ENCODE data around the gene HBS1L. TPM values are rescaled to one million over a fixed set of nuclear protein-coding genes. Genes with fewer than 3 reads are reported as not detected.

Gene HBS1L
- 10 to 100 TPM; 25.4 to 68.1 (median 56.5) TPM for total RNA-seq
- polyA plus RNA-seq: 10 to 100 TPM; 29.3 to 42.2 TPM
- long read RNA-seq, donor 1, full-length matches to known transcripts: 139 of 165 reads
- long read RNA-seq, donor 1, partial matches to known transcripts: 12 of 165 reads
- long read RNA-seq, donor 1, other reads (novel, unspliced or antisense): 14 of 165 reads
- long read RNA-seq, donor 2, full-length matches to known transcripts: 18 of 25 reads
- long read RNA-seq, donor 2, partial matches to known transcripts: 7 of 25 reads
- long read RNA-seq, donor 2, other reads (novel, unspliced or antisense): 0 of 25 reads
- long read RNA-seq, donor 3, full-length matches to known transcripts: 68 of 72 reads
- long read RNA-seq, donor 3, partial matches to known transcripts: 2 of 72 reads
- long read RNA-seq, donor 3, other reads (novel, unspliced or antisense): 2 of 72 reads

GRCh38 chr6:135054569-135055498, at the start of gene HBS1L:
TSS of gene HBS1L (minus strand) at chr6:135054822. CDS start at chr6:135054691, 131 bp downstream.
- intact Hi-C loops (cut with DNase I): no loop called here
- no peaks in the 10 kb centered on the region for H3K9me3 ChIP-seq
- H3K36me3 ChIP-seq: no peaks in the 10 kb centered on the region
- DNase-seq: peak; percentile 95 to 98 (median 96)
- H3K4me3 ChIP-seq: peak within 1 kb of the TSS; percentile 79
- H3K27me3 ChIP-seq: no peaks in the 10 kb centered on the region
- H3K4me1 ChIP-seq (ENCODE audit: insufficient read depth): peaks cover 1% of the 10 kb centered on the region
- peak within 1 kb of the TSS in 1 of 2 donors; percentile 80 for H3K27ac ChIP-seq
- TF ChIP-seq EP300 (IDR thresholded peaks at IDR 0.05) (no peak), POLR2A (IDR thresholded peaks at IDR 0.05) (peak; percentile 87), CTCF (IDR thresholded peaks at IDR 0.05) (no peak)
- 9 to 12% (median 12%) methylated on average over 53 of the region's 53 CpGs for WGBS, 3 donors

DNA sequence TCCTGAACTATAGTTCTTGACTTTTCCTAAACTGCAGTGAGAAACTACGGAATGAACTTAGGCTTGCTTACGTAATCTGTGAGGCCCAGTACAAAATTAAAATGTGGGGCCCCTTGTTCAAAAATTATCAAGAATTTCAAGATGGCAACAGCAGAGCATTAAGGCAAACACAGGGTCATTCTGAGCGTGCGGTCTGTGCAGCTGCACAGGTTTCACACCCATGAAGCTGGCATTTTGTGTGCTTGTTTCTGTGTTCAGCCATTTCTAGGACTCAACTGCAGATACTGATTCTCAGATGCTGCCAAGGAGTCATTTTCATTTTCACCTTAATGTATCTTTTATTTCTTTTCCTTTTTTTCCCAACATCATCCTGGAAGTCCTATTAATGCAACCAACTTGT, 49.6 kb upstream of the HBS1L start:
- no peaks in the 10 kb centered on the region for H3K9me3 ChIP-seq
- H3K36me3 ChIP-seq: no peaks in the 10 kb centered on the region
- no peaks in the 10 kb centered on the region for H3K4me1 ChIP-seq (ENCODE audit: insufficient read depth)
- TF ChIP-seq EP300 (IDR thresholded peaks at IDR 0.05) (no peak), POLR2A (IDR thresholded peaks at IDR 0.05) (no peak), CTCF (IDR thresholded peaks at IDR 0.05) (no peak)
- no peaks in the 10 kb centered on the region for H3K27me3 ChIP-seq
- no peak for DNase-seq
- 87 to 91% (median 90%) methylated on average over 4 of the region's 4 CpGs for WGBS, 3 donors
- intact Hi-C loops (cut with DNase I): no loop called here
- no peak overlapping the region for H3K4me3 ChIP-seq
- H3K27ac ChIP-seq: no peak overlapping the region

DNA sequence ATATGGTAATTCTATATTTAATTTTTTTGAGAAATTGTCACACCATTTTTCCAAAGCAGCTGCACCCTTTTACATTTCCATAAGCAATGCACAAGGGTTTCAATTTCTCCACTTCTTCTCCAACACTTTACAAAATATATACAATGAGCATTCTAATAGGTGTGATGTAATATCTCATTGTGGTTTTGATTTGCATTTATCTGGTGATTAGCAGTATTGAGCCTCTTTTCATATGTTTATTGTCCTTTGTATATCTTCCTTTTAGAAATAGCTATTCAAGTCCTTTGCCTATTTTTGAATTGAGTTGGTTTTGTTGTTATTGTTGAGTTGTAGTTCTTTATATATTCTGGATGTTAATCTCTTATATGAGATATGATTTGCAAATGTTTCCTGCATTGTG, 47.6 kb upstream of the HBS1L start:
- no peak for DNase-seq
- Histone ChIP-seq H3K36me3 (no peaks in the 10 kb centered on the region), H3K4me3 (no peak overlapping the region), H3K4me1 (ENCODE audit: insufficient read depth) (no peaks in the 10 kb centered on the region), H3K27ac (no peak overlapping the region), H3K27me3 (no peaks in the 10 kb centered on the region), H3K9me3 (no peaks in the 10 kb centered on the region)
- TF ChIP-seq CTCF (IDR thresholded peaks at IDR 0.05) (no peak), POLR2A (IDR thresholded peaks at IDR 0.05) (no peak), EP300 (IDR thresholded peaks at IDR 0.05) (no peak)
- intact Hi-C loops (cut with DNase I): no loop called here

- H3K27me3 ChIP-seq: no peaks in the 10 kb centered on the region
- TF ChIP-seq EP300 (IDR thresholded peaks at IDR 0.05) (no peak), POLR2A (IDR thresholded peaks at IDR 0.05) (no peak), CTCF (IDR thresholded peaks at IDR 0.05) (no peak)
- H3K4me1 ChIP-seq (ENCODE audit: insufficient read depth): no peaks in the 10 kb centered on the region
- DNase-seq: no peak
- H3K27ac ChIP-seq: no peak overlapping the region
- intact Hi-C loops (cut with DNase I): no loop called here
- H3K9me3 ChIP-seq: no peaks in the 10 kb centered on the region
- no peaks in the 10 kb centered on the region for H3K36me3 ChIP-seq
- WGBS, 3 donors: 9 to 31% (median 17%) methylated on average over 5 of the region's 5 CpGs
- no peak overlapping the region for H3K4me3 ChIP-seq
These were observed 42.5 kb upstream of the HBS1L start for GRCh38 chr6:135097172-135097571.

All from ovary (tissue), 10 donors.